CD4-positive, alpha-beta T cell treated with Interleukin-6 at 100 ng/mL for 8 hours (primary cell): ENCODE data around the gene TNFRSF4.
"Not testable (repeated sequence)": the region's sequence is repeated elsewhere in the genome, so short reads cannot be mapped to it uniquely, and the experiment has no call there.

Experiments used
- DNase-seq: peaks from one replicate; pipeline ENCODE4 v3.0.0-alpha.2; 2020; ENCODE audit warnings: mixed read lengths, low spot score

Gene TNFRSF4

DNA sequence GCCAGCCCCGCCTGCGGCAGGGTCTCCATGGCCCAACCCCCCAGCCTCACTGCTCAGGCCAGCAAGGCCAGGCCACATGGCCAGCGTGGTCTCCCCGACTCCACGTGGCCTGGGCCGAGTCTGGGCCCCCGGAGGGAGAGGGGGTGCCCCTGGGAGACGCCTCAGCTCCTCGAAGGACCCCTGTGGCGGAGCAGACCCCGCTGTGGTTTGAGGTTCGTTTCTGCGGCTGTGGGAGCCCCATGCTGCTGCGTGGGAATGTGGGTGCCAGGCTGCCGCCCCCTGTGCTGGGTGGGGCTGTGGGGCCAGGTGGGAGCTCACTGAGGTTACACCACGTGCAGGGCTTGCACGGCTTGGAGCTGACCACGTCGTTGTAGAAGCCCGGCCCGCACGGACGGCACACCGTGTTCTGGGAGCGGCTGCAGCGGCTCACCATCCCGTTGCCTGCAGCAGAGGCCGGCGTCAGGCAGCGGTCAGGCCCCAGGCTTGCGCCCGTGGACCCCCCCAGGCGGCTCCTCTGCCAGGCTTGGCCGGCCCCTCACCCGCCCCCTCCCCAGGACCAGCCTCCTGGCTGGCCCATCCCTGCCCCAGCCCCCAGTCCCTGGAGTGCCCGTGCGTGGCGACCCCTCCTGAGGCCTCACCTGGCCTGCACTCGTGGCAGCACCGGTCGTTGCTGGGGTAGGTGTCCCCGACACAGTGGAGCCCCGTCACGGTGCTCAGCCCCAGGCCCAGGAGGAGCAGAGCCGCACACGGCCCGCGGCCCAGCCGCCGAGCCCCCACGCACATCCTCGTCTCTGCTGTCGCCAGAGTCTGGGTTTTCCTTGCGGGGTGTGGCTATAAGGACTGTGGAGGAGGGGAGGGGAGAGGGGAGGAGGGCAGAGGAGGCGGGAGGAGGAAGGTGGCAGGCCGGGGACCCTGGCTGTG lies at the start of gene TNFRSF4:
TNFRSF4 (minus strand) TSS at position 809 of the 921 bp plus-strand sequence; CDS start at position 783, 26 bp downstream.
- peak; percentile 17 for DNase-seq

DNA sequence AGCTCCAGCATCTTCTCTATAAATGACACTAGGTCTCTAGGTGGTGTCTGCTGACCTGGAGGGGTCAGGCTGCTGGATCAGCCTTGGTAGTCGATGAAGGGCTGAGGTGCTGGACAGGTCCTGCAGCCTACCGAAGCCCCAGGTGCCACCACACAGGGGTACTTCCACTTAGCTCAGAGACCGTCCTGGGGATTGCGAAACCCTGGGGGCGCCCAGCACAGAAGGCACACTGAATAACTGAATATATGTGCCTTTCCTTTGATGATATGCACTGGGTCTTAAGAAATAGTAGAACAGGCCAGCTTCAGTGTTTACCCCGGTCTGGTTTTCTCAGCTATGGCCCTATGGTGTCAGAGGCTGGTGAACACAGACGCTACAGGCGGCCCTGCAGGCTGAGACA lies 48.8 kb upstream of the TNFRSF4 start:
- no peak for DNase-seq

DNA sequence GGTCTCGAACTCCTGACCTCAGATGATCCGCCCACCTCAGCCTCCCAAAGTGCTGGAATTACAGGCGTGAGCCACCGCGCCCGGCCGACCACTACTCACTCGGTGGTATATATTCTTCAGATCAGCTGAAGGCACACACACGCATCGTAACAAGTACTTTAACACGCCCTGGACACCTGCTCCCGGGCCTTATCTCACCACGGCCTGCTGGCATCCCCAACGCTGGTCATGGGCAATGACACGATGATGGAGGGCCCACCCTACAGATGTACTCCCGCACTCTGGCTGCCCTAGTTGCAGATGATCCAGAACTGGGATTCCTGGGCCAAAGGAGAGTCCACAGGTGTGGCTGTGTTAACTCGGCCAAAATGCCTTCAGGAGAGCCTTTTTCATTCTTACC lies 48.1 kb upstream of the TNFRSF4 start:
- DNase-seq: no peak

DNA sequence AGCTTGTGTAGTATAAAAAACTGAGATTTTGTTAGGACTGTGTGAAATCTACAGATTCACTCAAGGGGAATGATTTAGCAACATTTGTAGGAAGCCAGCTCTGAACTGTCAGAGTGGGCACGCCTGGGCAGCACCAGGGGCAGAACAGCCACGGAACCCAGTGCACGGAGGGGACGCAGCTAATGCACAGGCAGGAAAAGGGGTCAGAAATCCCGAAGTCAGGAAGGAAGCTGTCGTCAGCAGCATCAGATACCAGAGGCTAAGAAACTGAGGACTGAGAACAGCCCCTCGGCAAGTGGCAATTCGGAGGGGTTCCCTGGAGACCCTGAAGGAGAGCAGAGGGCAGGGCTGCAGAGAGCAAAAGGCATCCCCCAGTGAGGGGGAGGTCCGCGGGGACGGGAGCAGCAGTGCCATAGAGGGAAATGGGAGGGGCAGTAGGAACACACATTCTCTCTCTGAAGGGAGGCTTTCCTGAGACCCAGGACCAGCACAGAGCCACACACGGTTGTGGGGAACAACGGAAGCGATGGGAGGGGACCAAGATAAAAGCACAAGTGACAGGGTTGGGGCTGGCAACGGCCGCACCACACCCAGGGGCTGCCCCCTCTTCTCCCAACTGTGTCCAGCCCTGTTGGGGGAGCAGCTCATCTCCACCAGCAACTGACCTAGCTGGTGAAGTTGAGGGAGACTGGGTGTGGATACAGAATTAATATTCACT lies 47.0 kb upstream of the TNFRSF4 start:
- no peak for DNase-seq

DNA sequence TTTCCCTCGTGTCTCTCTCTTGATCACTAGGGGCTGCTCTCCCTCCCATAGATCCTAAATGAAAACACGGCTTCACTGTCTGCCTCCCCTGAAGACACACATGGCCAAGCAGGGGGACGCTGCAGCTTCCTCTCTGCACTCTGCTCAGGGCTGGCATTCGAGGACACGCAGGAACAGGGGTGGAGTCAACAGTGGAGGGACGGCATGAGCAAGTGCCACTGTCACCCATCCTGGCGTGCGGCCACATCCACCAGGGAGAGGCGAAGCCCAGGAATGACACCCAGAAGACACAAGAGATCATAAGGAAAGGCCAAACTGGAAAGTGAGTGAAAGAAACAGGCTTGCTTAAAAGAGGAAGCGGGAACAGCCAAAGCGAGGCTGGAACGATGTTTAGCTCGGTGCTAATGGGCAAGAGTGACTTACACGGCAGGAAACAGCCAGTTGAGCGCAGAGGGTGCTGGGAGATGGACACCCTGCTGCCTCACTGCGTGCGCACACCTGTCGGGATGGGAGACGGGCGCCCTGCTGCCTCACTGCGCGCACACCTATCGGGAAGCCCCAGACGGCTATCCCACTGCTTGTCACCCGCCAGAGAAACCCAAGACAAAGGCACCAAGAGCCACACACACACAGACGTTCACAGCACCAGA lies 46.1 kb upstream of the TNFRSF4 start:
- no peak for DNase-seq

DNA sequence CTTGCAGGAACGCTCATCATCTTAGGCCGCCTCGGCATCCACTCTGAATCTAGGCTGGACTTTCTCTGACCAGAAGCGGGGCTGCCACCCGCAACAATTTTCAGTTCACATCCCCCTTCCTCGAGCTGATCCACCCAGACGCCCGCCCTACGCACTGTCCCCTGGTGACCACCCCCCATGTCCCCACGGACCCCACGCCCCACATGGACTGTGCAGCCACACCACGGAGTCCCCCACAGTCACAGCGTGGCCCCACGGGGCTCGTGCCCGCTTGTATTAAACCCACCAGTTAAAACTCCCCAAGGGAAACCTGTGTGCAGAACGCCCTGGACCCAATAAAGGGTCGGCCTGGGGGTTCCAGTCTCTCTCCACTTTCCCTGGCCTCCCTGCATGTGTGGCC lies 45.6 kb upstream of the TNFRSF4 start:
- DNase-seq: no peak

DNA sequence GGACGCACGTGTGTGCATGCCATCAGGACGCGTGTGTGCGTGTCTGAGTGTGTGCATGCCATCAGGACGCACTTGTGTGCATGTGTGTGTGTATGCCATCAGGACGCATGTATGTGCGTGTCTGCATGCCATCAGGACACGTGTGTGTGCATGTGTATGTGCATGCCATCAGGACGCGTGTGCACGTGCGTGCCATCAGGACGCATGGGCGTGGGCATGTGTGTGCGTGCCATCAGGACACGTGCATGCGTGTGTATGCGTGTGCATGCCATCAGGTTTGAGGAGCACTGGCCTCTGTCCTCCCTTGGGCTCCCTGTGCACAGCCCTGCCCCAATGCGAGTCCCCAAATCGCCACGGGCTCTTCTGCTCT lies 45.2 kb upstream of the TNFRSF4 start:
- no peak for DNase-seq

DNA sequence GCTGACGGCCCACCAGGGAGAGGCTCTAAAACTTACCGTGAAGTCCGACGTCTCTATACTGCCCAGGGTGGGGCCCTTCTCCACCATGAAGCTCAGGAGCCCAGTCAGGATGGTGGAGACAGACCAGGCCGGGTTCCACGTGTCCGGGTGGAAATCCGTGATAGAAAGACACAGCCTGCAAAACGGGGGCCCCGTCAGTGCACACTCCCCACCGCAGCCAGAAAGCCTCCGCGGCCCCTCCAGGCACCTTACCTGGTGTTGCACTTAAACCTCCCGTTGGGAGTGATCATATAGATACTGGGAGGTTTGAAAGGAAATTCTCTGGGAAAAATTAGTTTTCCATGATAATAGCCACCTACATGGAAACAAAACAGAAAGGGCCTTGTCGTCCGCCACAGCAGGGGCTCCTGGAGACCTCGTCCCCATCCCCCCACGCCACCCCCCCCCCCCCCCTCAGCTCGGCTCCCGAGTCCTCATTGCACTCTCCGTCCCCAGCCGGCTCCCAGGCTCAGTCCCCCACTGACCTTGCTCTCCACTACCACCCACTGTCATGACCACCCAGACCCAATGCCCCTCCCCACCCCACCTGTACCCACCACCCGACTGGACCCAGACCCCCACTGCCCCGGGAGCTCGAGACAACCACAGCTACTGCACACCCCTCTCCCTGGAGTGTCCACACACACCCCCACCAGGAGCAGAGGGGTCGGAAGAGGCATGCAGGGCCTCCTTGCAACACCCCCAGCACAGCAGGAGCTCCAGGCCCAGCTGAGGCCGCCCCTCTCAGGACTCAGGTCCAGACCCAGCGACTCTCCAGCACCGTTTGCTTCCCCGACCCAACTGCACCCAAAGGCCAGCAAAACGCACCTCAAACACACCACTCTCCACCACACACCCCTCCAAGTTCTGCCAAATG lies 43.3 kb upstream of the TNFRSF4 start:
- DNase-seq: no peak

DNA sequence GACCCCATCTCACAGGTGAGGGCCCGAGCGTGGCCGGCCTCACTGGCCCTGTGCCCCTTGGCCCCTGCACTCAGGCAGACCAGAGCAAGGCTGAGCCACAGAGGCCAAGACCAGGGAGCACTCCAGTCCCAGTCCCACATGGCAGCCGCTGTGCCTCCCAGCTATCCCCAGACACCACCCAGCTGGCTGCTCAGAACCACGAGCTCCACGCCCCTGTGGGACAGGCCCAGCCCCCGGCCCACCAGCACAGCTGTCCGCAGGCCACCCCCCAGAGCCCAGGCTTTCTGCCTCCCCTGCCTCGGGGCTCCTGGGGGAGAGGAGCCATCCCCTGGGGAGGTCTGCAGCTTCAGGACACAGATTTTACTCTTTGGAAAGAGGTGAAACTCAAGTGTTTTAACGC lies 41.7 kb upstream of the TNFRSF4 start:
- DNase-seq: no peak

DNA sequence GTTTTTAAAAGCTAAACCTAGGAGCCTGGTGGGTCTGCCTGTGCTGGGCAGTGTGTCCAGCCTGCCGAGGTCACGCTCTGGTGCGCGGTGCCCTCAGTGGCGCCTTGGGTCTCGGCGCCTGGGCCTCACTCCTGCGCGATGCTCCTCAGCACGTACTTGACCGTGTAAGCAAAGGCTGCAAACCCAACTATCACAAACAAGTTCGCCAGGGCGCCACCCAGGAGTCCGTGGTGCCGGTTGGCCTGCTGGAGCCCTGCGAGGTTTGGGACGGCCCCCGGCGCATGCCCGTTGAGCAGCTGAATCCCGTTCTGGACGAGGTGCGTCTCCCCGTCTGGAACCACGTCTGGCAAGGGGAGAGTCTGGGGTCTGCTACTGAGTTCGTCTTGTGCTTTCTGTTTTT lies 41.1 kb upstream of the TNFRSF4 start:
- no peak for DNase-seq

DNA sequence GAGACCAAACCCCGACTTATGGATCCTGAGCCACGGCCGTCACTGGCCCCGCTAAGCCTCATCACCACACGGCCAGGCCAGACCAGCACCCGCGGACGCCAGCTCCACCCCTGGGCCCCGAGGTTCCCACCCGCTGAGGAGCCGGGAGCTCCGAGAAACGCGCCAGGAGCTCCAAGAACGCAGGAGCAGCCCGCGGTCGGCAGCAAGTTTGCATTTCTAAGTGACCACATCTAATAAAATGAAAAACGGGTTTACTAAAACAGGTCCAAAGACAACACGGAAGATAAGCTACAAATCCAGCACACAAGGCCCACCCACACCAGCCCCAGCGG lies 40.7 kb upstream of the TNFRSF4 start:
- no peak for DNase-seq

DNA sequence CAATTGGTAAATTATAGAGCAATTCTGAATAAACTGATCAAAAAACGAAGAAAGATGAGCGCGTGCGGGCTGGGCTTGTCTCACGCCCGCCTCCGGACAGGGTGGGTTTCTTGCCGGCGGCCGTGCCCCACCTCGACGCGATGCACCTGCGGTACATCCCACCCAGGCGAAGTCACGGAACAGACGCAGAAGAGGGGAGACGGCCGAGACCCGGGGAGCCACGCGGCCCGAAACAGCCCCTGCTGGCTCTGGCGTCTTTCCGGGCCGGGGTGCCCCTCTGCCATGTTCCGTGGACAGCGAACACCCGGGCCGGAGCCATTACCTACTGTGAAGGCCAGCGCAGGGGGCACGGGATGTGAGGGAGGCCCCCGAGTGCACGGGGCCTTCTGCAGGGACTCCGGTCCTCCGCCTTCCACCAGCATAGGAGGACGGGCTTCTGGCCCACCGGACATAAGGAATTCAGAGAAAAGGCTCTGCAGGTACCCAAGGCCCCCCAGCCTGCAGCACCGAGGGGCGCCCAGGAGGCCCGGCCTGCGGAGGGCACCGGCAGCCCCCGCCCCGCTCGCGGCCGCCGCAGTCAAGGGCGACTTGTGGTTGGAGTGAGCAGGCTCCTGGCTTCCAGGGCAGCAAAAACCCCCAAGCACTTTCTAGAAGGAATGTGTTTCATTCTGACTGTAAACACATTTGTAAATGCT lies 40.2 kb upstream of the TNFRSF4 start:
- DNase-seq: no peak

DNA sequence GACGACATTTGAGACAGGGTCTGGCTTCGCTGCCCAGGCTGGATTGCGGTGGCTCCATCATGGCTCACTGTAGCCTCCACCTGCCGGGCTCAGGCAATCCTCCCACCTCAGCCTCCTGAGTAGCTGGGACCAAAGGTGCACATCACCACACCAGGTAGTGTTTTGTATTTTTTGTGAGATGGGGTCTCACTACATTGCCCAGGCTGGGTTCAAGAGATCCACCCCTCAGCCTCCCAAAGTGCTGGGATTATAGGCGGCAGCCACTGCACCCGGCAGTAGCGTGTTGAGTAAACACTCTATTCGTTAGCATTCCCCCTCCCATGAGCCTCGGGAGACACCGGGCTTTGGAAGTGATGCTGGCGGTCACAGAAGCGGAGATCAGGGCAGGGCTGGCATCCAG lies 39.4 kb upstream of the TNFRSF4 start:
- no peak for DNase-seq

DNA sequence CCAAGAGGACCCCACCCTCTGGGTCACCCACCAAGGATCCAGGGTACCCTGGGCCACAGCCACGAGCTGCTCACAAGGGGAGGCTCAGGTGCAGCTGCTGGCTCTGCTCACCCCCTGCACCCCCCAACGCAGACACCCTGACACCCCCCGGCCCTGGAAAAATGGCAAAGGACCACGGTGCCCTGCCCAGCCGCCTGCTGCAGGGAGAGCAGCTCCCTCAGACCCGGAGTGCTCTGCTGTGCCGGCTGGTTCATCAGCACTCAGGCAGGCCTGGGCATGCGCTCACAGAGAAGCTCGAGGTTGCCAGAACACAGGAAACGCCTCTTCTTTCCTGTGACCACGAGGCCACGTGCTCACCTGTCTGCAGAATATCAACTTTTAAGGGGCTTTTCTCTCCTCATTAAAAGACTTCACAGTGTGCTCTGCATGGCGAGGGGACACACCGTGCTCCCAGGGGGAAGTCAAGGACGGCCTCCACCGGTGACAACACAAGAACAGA lies 36.9 kb upstream of the TNFRSF4 start:
- peak; percentile 82 for DNase-seq

DNA sequence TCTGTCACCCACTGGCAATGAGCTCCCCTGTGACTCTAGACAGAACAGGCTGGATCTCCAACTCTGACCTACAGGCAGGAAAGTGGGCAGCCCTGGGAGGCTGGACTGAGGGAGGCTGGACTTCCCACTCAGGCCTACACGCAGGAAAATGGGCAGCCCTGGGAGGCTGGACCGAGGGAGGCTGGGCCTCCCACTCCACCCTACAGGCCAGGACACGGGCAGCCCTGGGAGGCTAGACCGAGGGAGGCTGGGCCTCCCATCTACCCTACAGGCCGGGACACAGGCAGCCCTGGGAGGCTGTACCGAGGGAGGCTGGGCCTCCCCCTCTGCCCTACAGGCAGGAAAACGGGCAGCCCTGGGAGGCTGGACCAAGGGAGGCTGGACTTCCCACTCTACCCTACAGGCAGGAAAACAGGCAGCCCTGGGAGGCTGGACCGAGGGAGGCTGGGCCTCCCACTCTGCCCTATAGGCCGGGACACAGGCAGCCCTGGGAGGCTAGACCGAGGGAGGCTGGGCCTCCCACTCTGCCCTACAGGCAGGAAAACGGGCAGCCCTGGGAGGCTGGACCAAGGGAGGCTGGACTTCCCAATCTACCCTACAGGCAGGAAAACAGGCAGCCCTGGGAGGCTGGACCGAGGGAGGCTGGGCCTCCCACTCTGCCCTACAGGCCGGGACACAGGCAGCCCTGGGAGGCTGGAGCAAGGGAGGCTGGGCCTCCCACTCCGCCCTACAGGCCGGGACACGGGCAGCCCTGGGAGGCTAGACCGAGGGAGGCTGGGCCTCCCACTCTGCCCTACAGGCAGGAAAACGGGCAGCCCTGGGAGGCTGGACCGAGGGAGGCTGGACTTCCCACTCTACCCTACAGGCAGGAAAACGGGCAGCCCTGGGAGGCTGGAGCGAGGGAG lies 34.3 kb upstream of the TNFRSF4 start:
- DNase-seq: not testable (repeated sequence)

DNA sequence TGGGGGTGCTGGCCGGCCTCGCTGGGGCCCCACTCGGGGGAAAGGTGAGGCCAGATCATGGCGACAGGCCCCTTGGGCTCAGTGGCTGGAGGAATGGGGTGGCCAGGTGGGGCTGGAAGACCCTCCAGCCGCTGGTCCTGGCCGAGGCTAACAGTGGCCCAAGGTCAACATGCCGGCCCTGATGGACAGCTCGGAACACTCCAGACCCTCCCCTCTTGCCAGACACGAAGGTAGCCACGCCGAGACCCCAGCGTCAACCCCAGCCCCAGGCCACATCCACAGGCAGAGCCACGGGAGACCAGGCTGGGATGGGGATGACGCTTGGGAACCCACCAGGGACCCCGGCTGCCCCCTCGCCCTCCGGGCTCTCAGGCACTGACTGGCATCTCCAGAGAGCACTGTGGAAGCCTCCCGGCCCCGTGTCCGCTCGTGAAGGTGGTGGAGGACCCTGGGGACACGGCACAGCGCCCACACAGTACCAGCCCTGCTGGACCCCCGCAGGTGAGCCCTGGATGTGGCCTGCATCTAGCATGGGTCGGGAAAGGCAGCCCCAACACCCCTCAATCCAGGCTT lies 33.5 kb upstream of the TNFRSF4 start:
- no peak for DNase-seq

DNA sequence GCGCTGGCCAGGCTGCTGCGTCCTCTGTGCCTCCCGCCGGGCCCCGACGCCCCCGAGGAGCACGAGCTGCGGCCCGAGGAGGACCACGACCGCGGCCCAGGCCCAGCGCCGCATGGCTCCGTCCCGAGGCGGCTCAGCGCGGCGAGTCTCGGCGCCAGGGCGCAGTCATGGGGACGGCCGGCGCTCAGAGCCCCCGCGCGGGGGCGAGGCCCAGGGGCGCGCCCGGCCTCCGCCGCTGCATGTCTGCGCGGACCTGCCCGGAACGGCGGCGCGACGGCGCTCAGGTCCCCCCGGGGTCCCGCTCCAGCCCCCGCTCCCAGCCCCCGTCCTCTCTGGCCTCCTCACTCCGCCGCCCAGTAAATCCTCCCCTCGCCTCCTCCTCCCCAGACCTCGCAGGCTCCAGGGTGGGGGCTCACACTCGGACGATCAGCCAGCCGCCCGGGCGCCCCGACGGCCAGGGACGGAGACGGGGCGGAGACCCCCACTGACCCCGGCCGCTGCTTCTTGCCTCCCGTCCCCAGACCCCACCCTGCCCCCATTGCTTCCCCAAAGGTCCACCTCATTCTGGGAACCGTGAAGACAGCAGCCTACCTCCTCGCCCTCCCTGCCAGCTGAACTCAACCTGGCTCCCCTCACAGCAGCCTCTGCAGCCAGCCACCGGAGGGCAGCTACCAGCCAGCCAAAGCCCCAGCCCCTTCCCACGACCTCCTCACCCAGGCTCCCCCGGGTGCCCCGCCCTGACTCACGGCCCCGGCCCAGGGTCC lies 32.8 kb upstream of the TNFRSF4 start, which contains the start of gene C1QTNF12:
C1QTNF12 (minus strand) TSS at position 146 of the 764 bp plus-strand sequence; CDS start at position 114, 32 bp downstream.
- DNase-seq: no peak

DNA sequence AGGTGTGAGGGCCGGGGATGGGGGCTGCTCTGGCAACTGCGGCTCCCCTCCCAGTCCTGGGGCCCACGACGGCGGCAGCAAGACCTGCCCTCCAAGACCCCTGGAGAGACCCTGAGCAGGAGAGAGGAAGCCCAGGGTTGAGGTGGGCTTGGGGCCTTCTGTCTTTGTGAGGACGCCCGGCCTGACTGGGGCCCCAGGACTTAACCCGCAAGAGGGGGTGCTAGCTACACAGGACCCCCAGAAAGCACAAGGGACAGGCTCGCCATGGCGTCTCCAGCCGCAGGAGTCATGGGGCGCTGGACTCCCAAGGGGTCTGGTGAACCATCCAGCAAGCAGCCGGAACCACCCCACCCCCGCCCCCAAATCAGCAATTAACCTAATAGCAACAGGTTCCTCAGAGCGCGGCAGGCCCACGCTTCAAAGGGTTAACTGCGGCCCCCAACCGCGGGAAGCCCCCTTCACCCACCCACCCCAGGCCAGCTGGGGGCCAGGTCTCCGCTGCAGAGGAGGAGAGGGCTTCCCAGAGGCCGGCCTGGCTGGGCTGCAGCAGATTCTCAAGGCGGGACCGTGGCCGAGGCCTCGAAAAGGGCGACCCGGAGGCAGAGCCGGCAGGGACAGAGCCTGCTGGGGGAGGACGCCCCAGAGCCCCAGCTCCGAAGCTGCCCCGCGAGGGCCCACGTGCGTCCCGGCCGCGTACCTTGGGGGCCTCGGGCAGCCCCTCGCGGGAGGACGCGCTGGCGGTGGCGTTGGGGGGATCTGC lies 32.0 kb upstream of the TNFRSF4 start:
- DNase-seq: no peak
